NOMO-1 (cell line): ENCODE measurements around the gene HTR7.
"Not testable (repeated sequence)": the region's sequence is repeated elsewhere in the genome, so short reads cannot be mapped to it uniquely, and the experiment has no call there.

ENCODE experiments used
- DNase-seq, 2 experiments: peaks; one replicate each; lab custom pipeline; 2025; ENCODE audit not compliant: unreplicated experiment in 2 of 2; lab: John Stamatoyannopoulos, UW

The HTR7 gene

GRCh38 chr10:90857635-90858460 lies at the start of gene HTR7:
HTR7 (minus strand) TSS chr10:90858039; CDS start chr10:90857671, 368 bp downstream.
- DNase-seq: peak; percentile 41 to 46

- no peak for DNase-seq
These were observed 48.8 kb upstream of the HTR7 start for GRCh38 chr10:90906596-90906995.

DNA sequence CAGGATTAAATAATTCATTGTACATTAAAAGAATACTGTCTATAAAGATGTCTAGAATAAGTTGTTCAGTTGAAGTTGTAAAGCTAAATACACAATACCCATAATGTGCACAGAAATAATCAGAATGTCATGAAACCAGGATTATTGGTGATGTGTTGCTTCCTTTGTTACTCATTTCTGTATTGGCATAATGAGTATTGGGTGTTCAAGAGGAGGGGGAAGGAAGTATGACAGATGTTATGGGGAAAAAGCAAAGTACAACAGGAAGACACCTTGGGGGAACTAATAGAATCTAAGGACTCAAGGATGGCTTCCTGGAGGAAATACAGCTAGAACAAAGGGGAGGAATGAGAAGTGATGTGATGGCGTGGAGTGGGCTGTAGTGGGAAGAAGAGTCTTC lies 48.1 kb upstream of the HTR7 start:
- no peak for DNase-seq

DNA sequence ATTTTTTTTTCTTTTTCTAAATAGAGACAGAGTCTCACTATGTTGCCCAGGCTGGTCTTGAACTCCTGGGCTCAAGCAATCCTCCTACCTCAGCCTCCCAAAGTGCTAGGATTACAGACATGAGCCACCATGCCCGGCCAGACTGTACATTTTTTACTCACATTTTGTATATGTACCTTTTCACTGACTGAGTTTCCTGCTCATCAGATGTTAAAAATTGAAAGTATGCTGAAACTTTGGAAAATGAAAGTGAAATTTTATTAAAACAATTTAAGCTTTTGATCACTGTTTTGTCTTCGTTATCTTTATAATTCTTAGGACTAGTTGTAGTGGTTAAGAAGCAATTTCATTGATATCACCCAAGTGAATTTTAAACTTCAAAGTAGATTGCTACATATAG lies 39.1 kb upstream of the HTR7 start:
- not testable (repeated sequence) for DNase-seq

DNA sequence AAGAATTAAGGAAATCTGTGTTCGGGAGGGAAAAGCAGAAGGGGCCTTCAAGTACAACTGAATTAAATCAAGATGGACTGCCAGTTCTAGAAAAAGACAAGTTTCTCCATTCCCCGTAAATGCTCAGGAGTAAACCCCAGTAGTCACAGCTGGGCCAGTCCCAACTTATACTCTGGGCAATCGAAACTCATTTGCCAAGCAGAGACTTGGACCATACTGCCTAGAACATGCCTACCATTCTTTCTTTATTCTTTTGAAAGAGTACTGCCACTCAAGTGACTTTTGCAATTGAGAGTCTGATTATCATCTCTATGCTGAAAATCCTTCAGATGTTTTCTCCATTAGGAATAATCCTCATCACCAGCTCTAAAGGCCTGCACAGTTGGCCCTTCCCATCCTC lies 35.4 kb upstream of the HTR7 start:
- DNase-seq: no peak

DNA sequence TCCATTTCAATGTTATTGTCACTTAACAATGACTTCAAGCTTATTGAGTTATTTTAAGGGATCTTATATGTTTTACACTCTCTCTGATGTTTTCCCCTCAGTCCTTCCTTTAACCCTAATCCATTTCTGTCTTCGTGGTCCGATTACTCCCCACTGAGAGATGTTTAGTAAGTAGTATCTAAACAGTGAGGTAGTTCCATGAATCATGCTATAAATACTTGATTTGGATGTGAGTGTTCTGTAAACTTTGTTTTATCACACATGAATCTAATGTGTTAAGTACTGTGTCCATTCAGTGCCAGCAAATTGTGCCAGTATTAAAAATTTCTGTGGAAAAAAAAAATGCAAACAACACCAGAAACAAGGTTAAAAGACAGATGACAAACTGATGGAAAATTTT lies 32.5 kb upstream of the HTR7 start:
- DNase-seq: no peak

- DNase-seq: no peak
These were observed 31.8 kb upstream of the HTR7 start for GRCh38 chr10:90889636-90890035.

GRCh38 chr10:90888387-90888786 lies 30.5 kb upstream of the HTR7 start:
- no peak for DNase-seq

GRCh38 chr10:90887555-90887954 lies 29.7 kb upstream of the HTR7 start:
- no peak for DNase-seq

DNA sequence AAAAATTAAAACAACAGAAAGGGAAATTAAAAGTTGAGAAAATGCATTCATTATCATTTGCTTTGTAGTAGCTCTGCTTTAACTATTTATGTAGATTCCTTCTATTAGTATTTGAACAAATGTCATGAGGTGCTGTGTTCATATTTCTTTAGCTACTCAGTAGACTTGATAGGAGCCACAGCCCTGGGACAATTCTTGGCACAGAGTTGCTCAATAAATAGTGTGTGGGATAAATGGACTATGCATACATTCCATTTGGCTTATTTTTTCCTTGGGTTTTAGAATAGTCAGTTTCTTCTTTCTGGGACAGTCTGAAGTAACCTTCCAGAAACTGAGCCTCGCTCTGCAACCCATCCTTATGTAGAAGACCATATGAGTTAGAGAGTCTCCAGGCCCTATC lies 27.3 kb upstream of the HTR7 start:
- no peak for DNase-seq

DNA sequence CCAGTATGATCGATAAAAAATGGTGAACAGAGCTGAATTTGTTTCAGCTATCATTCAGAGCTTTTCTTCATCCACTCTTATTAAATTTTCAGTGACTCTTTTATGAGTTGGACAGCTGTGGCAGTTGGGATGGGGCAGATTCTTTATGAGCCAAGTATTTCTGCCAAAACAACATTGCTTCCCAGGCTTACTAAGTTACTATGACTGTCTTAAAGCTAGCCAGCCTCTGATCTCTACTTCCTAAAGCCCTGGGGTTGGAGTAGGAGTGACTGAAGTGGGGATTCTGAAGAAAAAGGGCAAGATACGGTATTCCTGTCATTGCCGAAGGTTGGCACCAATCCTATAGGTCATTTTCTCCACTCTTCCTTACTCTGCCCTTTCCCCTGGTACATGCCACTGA lies 26.6 kb upstream of the HTR7 start:
- DNase-seq: no peak

GRCh38 chr10:90880059-90880719 lies 22.4 kb upstream of the HTR7 start:
- peak in 1 of 2 experiments; percentile 33 for DNase-seq

- no peak for DNase-seq
These were observed 21.2 kb upstream of the HTR7 start for GRCh38 chr10:90879062-90879461.

GRCh38 chr10:90872648-90873020 lies 14.8 kb upstream of the HTR7 start:
- DNase-seq: no peak

DNA sequence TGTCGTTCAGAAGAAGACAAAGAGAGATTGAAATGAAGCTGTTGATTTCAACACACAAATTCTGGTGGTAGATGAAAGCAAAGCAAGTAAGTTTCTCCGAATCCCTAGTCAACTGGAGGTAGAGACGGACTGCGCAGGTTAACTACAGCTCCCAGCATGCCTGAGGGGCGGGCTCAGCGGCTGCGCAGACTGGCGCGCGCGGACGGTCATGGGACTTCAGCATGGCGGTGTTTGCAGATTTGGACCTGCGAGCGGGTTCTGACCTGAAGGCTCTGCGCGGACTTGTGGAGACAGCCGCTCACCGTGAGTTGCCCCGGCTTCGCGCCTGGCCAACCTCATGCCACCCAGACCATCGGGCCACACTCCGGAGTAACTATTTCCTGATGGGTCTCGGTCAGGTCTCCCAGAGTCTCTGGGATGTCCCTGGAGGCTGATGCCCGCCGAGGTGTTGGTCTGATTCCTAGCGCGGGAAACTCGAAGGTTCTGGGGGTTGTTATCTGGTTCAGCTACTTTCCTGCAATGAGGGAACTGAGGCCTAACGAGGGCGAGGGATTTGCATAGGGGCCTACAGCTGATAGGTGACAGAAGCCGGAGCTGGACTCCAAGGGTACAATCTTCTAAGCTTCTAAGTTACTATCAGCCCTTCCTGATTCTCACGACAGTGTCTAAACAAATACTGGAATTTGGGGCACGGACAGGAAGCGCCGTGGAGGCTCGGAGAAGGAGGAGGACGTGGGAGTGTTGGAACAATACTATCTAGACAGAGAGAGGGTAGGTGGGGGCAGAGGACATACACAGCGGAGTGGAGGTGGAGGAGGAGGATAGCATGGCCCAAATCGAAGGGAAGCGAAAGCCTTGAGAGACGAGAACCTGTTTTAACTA lies 14.2 kb upstream of the HTR7 start, which contains the start of gene RPP30:
RPP30 (plus strand) TSS at position 209 of the 882 bp plus-strand sequence; CDS start at position 222, 13 bp downstream.
- peak; percentile 78 to 84 for DNase-seq

DNA sequence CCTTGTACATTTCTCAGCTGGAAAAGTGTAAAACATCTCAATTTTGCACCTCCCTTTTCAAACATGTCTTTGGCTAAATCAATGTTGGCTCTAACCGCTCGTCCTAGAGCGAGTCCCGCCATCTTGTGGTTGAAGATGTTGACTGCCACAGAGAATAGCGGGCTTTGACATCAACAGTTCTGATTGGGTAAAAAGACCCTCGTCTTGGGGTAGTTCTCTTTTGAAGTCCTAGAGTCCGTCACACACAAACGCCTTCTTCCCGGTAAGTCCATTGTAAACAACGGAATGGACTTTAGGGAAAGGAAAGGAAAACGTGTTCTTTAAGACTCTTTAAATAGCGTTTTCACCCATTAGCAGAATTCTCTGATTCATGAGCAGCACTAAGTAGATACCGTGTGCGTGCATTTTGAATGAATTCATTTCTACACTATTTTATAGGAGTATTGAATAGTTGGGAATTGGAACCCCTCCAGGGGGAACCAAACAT lies 13.5 kb upstream of the HTR7 start:
- peak; percentile 45 to 74 for DNase-seq

GRCh38 chr10:90866050-90866598 lies 8.3 kb upstream of the HTR7 start:
- no peak for DNase-seq

- DNase-seq: peak in 1 of 2 experiments; percentile 14
These were observed 7.6 kb upstream of the HTR7 start for GRCh38 chr10:90865401-90865800.

DNA sequence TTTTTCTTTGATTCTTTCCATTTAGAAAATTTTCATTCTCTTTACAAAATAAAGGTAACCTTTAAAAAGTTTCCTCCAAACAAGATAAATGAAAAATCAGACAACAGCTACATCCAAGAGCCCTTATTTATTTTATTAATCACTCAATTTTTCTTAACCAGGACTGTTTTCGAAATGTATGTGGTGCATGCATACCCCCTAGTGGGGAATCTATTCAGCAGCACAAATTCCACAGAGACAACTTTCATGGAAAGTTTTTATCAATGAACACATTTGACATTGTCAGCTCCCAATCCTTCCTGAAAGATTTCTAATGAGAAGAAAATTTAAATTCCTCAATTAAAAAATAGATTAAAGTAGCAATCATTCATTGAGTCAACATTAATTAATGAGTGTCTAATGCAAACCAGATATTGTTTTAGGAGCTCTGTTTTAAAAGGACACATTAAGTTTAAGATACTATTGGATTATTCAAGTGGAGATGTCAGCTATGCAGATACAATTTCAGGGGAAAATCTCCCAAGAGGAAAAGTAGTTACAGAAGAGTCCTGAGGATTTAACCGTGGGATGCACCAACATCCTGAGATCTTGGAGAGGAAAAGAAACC lies 5.2 kb upstream of the HTR7 start:
- no peak for DNase-seq

GRCh38 chr10:90860790-90861189 lies 3.0 kb upstream of the HTR7 start:
- no peak for DNase-seq
